GM12872 (cell line): ENCODE results near the gene STAT3.

Experiments
- CTCF ChIP-seq: IDR thresholded peaks from 3 replicates; pipeline ENCODE4 v1.5.1; 2011; ENCODE audit warnings: low read depth, mild to moderate bottlenecking, low read length, moderate library complexity; ENCODE audit not compliant: insufficient read depth

The STAT3 gene

DNA sequence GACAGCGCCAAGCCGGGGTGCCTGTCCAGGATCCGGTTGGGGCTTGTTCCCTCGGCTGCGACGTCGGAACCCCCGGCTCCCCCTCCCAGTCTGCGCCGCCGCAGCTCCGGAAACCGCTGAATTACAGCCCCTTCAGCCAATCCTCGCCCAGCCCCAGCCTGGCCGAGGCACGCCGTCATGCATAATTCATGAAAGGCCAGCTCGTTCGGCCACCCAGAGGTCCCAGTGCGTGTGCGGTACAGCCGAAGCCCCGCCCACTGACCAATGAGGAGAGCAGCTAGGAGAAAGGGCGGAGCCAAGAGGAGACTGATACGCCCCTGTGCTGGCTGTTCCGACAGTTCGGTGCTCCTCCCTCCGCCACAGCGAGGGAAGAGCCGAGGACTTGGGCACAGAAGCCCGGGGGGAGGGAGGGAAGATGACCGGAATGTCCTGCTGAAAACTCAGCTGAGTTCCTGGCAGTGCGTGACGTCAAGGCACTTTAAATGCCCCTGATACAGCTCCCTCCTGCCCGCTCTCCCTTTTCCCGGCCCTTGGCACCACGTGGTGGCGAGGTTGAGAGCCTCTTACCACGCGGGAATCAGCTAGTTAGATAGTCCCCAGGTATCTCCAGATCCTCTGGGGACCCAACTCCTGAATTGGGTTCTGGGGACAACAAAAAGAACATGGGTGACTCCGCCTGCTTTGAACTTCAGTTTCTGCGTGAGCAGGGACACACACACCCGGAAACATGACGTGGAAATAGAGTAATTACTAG, at the start of gene STAT3:
Gene STAT3, minus strand, starts transcription at position 62 of the 754 bp plus-strand sequence. CDS start 39,926 bp downstream, outside the sequence.
- TF ChIP-seq CTCF: no peak

DNA sequence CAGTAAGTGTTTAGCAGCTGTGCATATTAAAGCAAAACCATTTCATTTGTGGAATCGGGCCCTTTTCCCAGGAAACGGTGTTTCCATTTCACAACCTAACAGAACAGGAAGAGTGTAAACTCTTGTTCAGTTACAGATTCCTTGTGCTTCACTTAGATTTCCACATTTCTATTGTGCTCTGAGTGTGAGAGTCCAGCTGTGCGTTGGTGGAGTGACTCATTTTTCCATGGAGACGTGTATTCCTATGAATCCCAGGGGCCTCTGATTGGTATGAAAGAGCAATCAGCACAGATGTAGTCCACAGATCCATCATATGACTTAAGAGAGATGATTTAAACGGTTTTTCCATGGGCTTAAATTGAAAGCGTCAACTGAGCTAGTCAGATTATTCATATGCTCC, 48.1 kb upstream of the STAT3 start:
- no peak for TF ChIP-seq CTCF

DNA sequence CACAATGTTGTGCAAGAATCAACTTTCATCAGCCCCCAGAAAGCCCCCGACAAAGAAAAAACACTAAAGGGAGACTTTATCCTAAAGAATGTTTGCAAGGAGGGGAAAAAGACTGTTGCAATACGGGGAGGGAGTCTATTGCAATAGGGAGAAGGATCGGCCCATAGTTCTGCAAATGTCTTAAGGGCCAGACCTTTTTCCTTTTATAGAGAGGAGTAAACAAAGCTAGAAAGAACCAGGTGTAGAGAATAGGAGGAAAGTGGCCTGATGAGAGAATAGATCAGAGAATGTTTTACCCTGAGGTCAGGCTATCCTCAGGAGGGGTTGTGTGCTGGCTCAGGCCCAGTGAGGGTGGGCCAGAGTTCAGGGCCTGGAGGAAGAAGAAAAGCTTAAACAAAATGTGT, 43.5 kb upstream of the STAT3 start:
- no peak for TF ChIP-seq CTCF

GRCh38 chr17:42429726-42430447, 41.6 kb upstream of the STAT3 start:
- TF ChIP-seq CTCF: no peak

- TF ChIP-seq CTCF: peak; percentile 81
Measured at GRCh38 chr17:42428141-42428944, 40.1 kb upstream of the STAT3 start.

- TF ChIP-seq CTCF: no peak
Measured at GRCh38 chr17:42424991-42425610, 36.9 kb upstream of the STAT3 start.

- no peak for TF ChIP-seq CTCF
Measured at GRCh38 chr17:42423766-42424165, 35.5 kb upstream of the STAT3 start.
